Measurements from ENCODE around the gene SYNPR. TPM values are rescaled to one million over a fixed set of nuclear protein-coding genes. Genes with fewer than 3 reads are reported as not detected.

Gene SYNPR
- total RNA-seq, 2 donors from 2014 or later = not detected

DNA sequence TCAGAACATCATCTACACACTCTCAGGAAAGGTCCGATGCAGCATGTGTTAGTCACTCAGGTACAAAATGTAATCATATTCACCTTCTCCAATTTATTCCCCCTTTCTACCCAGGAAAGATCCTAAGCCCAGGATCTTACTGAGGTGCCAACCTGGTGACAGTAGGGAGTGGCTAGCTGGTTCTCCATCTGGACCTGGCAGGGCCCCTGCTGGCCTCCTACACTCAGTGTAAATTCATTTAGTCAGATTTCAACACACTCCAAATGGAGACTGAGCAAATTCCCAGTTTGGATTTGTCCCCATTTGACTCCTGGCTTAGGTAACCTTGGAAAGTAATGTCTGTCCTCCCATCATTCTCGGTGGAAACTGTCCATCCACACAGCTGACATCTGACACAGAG is 47.3 kb downstream of the SYNPR start:
- no peak overlapping the region for H3K4me3 Mint-ChIP-seq

DNA sequence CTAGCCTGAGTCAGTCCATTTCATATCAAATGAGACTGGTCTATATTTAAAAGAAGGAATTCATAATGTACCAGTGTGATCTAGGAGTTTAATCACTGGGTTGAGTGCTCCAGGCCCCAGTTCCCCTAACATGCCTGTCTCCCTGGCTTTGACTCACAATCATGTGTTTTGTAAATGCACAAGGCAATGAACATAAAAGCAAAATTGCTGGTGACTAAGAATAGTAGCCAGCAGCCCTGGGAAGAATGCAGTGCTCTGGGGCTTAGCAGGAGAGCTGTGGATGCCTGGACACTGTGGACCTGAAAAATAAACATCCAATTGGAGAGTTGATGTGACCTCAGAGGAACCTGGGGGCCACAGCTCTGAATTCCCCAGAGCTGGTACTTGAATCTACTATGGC is 50.3 kb downstream of the SYNPR start:
- H3K4me3 Mint-ChIP-seq = no peak overlapping the region
- peaks cover 15% of the 10 kb centered on the region for H3K27me3 Mint-ChIP-seq
- no peaks in the 10 kb centered on the region for H3K9me3 ChIP-seq (ENCODE audit: control insufficient read depth, low read length, poor library complexity, severe bottlenecking)
- DNase-seq (no peak), ATAC-seq (no peak)
- no peak overlapping the region for H3K27ac Mint-ChIP-seq
- no peaks in the 10 kb centered on the region for H3K4me1 Mint-ChIP-seq
- H3K36me3 Mint-ChIP-seq (ENCODE audit: low read depth) = no peaks in the 10 kb centered on the region

More for the DNA sequence above, 47.3 kb downstream of the SYNPR start:
- ATAC-seq = no peak
- H3K9me3 ChIP-seq (ENCODE audit: control insufficient read depth, low read length, poor library complexity, severe bottlenecking) = no peaks in the 10 kb centered on the region
- Mint-ChIP-seq H3K27me3 (no peaks in the 10 kb centered on the region), H3K27ac (no peak overlapping the region), H3K4me1 (no peaks in the 10 kb centered on the region), H3K36me3 (ENCODE audit: low read depth) (no peaks in the 10 kb centered on the region)
- DNase-seq = no peak

DNA sequence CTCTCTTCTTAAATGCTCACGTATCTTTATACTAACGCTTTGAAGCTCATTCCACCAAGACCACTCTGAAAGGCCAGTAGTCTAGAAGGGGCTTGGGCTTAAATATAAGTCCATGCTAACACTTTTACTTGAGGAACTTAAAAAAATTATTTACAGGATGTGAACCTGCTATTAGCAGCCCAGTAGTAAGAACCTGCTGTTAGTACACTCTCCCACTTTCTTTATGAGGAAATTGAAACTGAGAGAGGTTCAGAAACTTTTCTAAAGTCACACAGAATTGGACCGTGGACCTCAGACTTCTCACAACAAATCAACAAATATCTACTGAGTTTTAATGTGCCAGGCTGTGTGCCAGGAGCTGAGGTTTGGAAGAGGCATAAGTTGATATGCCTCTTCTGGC is 53.4 kb downstream of the SYNPR start:
- DNase-seq (no peak), ATAC-seq (no peak)
- no peaks in the 10 kb centered on the region for H3K36me3 Mint-ChIP-seq (ENCODE audit: low read depth)
- H3K9me3 ChIP-seq (ENCODE audit: control insufficient read depth, low read length, poor library complexity, severe bottlenecking) = no peaks in the 10 kb centered on the region
- H3K4me1 Mint-ChIP-seq = no peaks in the 10 kb centered on the region
- H3K4me3 Mint-ChIP-seq = no peak overlapping the region
- H3K27ac Mint-ChIP-seq = no peak overlapping the region
- H3K27me3 Mint-ChIP-seq = peaks cover 15% of the 10 kb centered on the region

DNA sequence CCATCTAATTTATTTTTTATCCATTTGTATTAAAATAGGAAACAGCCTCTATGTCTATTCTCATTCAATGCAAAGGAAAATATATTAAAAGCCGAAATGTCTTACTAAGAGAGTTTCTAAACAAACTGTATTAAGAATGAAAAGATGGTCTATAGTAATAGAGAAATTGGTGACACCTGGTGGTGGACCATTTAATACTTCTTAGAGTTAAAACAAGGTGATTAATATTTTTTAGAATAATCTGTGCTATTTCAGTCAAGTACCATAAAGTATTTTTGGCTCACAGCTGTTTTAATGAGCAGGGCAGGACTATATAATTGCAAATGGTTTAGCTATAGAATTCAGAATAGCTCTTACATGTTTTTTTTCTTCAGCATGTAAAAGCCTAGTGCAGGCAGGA is 55.7 kb downstream of the SYNPR start:
- H3K9me3 ChIP-seq (ENCODE audit: control insufficient read depth, low read length, poor library complexity, severe bottlenecking) = no peaks in the 10 kb centered on the region
- DNase-seq = no peak
- H3K4me3 Mint-ChIP-seq = no peak overlapping the region
- no peak for ATAC-seq
- no peaks in the 10 kb centered on the region for H3K36me3 Mint-ChIP-seq (ENCODE audit: low read depth)
- no peaks in the 10 kb centered on the region for H3K4me1 Mint-ChIP-seq
- H3K27ac Mint-ChIP-seq = no peak overlapping the region
- H3K27me3 Mint-ChIP-seq = peaks cover 15% of the 10 kb centered on the region

DNA sequence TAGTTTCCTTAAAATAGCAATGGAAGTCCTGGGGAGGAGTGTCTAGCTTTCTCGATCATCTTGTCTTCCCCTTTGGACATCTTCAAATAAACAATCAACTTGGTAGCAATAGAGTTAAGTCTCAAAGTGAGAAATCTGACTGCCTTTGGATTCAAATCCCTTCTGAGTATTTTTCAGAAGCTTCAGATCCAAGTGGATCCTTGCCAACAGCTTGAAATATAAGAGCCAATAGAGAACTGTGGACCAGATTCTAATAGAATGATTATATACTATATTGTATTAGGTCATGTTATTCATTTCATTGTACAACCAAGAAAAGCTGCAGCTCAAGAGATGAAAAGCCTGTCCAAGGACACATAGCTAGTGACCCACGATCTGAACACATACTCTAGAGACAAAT is 60.2 kb downstream of the SYNPR start:
- no peak overlapping the region for H3K4me3 Mint-ChIP-seq
- H3K27ac Mint-ChIP-seq = no peak overlapping the region
- DNase-seq (no peak), ATAC-seq (no peak)
- H3K4me1 Mint-ChIP-seq = no peaks in the 10 kb centered on the region
- peaks cover 5% of the 10 kb centered on the region for H3K27me3 Mint-ChIP-seq
- no peaks in the 10 kb centered on the region for H3K9me3 ChIP-seq (ENCODE audit: control insufficient read depth, low read length, poor library complexity, severe bottlenecking)
- H3K36me3 Mint-ChIP-seq (ENCODE audit: low read depth) = no peaks in the 10 kb centered on the region

DNA sequence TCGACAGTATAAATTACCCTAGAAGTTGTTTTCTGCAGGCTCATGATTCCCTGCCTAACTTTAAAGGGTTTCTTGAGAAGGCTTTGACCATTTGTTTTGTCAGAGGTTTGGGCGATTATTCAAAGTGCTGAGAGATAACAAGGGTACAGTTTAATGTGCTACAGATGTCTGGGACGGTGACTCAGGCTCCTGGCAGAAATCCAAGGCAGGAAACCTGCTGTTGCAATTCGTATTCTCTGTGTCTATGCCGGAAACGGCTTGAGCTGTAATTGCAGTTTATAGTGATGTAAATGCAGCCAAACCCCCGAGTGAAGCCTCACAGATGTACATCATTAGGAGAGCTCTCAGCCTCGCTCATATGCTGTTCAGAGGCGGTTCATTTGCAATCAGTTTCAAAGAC is 65.6 kb downstream of the SYNPR start:
- peak; percentile 69 for ATAC-seq
- peaks cover 16% of the 10 kb centered on the region for H3K27me3 Mint-ChIP-seq
- H3K36me3 Mint-ChIP-seq (ENCODE audit: low read depth) = no peaks in the 10 kb centered on the region
- H3K27ac Mint-ChIP-seq = no peak overlapping the region
- no peak overlapping the region for H3K4me3 Mint-ChIP-seq
- no peaks in the 10 kb centered on the region for H3K4me1 Mint-ChIP-seq
- no peaks in the 10 kb centered on the region for H3K9me3 ChIP-seq (ENCODE audit: control insufficient read depth, low read length, poor library complexity, severe bottlenecking)
- no peak for DNase-seq

DNA sequence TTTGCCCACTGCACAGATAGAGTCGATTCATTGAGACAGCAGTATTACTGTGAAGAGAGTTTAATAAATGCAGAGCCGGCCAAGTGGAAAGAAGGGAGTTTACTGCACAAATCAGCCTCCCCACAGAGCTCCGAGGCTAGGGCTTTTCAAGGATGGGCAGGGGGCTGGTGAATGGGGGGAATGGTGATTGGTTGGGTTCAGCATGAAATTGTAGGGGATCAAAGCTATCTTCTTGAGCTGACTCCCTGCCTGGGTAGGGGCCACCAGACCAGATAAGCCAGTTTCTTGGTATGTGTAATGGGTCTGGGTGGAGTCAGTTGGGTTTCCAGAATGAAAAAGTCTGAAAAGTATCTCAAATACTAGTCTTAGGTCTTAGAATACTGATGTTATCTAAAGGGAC is 66.6 kb downstream of the SYNPR start:
- DNase-seq (no peak), ATAC-seq (no peak)
- peaks cover 23% of the 10 kb centered on the region for H3K27me3 Mint-ChIP-seq
- no peaks in the 10 kb centered on the region for H3K36me3 Mint-ChIP-seq (ENCODE audit: low read depth)
- no peak overlapping the region for H3K27ac Mint-ChIP-seq
- H3K4me3 Mint-ChIP-seq = no peak overlapping the region
- no peaks in the 10 kb centered on the region for H3K4me1 Mint-ChIP-seq
- no peaks in the 10 kb centered on the region for H3K9me3 ChIP-seq (ENCODE audit: control insufficient read depth, low read length, poor library complexity, severe bottlenecking)

DNA sequence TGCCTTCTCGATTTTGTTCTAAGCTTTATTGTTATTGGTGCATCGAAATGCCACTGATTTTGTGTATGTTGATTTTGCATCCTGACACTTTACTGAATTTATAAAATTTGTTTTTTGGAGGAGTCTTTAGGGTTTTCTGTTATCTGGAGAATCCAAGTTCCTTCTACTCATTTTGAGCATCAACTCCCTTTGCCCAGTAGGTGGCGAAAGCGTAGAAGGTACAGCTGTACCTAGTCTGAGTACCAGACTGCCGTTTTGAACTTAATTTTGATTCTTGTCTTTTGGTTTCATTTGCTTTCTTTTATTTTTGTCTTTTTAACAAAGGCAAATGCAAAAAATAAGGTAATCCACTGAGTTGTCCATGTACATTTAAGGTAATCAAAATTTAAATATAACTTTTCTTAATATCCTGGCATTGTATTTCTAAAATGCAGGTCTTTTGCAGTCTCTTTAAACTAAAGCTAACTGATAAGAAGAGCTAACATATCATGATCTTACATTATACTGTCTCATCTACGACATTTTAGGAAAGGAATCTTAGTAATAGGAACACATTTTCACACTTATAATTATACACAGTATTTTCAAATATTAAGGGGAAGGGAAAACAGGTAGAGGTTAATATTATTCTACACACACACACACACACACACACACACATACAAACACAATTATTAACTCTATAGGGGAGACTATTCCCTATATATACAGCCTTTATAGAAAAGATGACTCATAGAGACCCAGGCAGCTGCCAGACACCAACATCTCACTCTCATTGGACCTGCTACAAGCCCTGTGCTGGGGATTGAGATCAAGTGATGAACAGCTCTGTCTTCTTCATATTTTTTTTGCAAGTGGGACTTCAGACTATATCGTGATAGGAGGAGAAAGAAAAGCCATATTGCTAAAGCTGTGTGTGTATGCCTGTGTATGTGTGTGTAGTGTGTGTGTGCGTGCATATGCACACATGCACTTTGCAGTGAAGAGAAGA is 71.8 kb downstream of the SYNPR start:
- H3K4me3 Mint-ChIP-seq = no peak overlapping the region
- DNase-seq (peak in 1 of 3 donors; percentile 5), ATAC-seq (peak; percentile 47)
- H3K9me3 ChIP-seq (ENCODE audit: control insufficient read depth, low read length, poor library complexity, severe bottlenecking) = no peaks in the 10 kb centered on the region
- no peak overlapping the region for H3K27ac Mint-ChIP-seq
- peaks cover 50% of the 10 kb centered on the region for H3K27me3 Mint-ChIP-seq
- no peaks in the 10 kb centered on the region for H3K36me3 Mint-ChIP-seq (ENCODE audit: low read depth)
- H3K4me1 Mint-ChIP-seq = peaks cover 2% of the 10 kb centered on the region

DNA sequence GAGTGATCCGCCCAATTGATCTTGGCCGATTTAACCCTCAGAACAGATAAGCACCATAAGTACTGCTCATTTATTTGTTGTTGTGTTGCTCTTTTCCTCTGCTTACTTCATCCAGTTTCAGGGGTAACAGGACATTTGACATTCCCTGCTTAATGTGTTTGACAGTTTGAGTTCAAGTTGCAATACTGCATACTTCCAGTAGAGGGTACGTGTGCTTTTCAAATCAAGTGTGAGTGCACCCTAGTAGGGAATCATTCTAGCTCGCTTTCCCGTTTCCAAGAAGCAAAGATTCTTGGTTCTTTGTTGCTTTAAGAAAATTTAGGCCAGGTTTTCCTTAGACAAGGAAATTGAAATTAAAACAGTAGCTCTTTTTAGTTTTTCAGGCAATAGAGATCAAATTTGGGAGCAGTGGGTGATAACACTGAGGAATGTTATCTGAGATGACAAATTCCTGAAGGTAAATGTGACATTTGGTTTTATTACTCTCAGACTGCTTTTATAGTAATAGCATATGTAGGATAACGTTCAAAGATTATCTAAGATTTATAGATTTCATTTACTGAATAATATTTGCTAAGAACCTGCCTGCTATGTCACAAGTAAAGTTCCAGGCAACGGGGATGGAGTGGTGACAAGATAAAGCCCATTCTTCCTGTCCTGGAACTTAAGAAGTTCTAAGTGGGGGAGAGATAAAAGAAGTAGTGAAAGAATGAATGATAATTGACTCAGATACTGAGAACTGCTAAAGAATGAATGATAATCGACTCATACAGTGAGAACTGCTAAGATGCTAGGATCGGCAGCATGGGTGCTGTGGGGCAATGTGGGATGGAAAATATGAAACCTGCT is 73.3 kb downstream of the SYNPR start:
- peaks cover 2% of the 10 kb centered on the region for H3K4me1 Mint-ChIP-seq
- H3K9me3 ChIP-seq (ENCODE audit: control insufficient read depth, low read length, poor library complexity, severe bottlenecking) = no peaks in the 10 kb centered on the region
- peaks cover 58% of the 10 kb centered on the region for H3K27me3 Mint-ChIP-seq
- H3K4me3 Mint-ChIP-seq = no peak overlapping the region
- ATAC-seq (no peak), DNase-seq (no peak)
- H3K27ac Mint-ChIP-seq = no peak overlapping the region
- H3K36me3 Mint-ChIP-seq (ENCODE audit: low read depth) = no peaks in the 10 kb centered on the region

DNA sequence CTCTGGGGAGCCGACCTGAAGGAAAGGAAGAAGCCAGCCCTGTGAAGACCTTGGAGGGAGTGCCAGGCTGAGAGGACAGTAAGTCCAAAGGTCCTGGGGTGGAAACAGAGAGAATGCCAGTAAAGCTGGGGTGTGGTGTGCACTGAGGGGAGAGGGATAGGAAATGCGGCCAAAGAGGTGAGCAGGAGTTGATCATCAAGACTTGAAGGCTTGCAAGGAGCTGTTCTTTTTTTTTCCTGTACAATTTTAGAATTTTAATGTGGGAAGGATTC is 73.8 kb downstream of the SYNPR start:
- no peaks in the 10 kb centered on the region for H3K9me3 ChIP-seq (ENCODE audit: control insufficient read depth, low read length, poor library complexity, severe bottlenecking)
- Mint-ChIP-seq H3K4me1 (peaks cover 2% of the 10 kb centered on the region), H3K4me3 (no peak overlapping the region), H3K27me3 (peaks cover 58% of the 10 kb centered on the region), H3K36me3 (ENCODE audit: low read depth) (no peaks in the 10 kb centered on the region), H3K27ac (no peak overlapping the region)
- DNase-seq = no peak
- no peak for ATAC-seq

DNA sequence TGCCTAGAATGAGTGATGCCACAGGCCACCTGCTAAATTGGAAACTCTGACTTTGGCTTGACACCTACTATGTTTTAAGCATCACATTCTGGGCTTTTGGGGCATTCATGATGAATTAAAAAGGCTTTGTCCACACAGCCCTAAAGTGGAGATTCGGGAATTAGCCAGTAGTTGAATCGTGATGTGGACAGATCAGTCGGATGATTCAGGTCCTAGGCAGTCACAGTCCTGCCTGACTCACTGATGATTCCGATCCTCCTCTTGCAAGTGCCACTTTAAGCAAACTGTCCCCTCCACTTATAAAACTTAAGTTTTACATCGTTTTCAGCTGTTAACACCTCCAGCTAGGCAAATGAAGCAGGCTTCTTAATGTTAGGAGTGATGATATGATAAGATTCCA is 75.3 kb downstream of the SYNPR start:
- ATAC-seq (no peak), DNase-seq (no peak)
- Mint-ChIP-seq H3K27ac (no peak overlapping the region), H3K27me3 (peaks cover 53% of the 10 kb centered on the region), H3K4me3 (no peak overlapping the region), H3K36me3 (ENCODE audit: low read depth) (peaks cover 3% of the 10 kb centered on the region), H3K4me1 (peaks cover 2% of the 10 kb centered on the region)
- no peaks in the 10 kb centered on the region for H3K9me3 ChIP-seq (ENCODE audit: control insufficient read depth, low read length, poor library complexity, severe bottlenecking)

DNA sequence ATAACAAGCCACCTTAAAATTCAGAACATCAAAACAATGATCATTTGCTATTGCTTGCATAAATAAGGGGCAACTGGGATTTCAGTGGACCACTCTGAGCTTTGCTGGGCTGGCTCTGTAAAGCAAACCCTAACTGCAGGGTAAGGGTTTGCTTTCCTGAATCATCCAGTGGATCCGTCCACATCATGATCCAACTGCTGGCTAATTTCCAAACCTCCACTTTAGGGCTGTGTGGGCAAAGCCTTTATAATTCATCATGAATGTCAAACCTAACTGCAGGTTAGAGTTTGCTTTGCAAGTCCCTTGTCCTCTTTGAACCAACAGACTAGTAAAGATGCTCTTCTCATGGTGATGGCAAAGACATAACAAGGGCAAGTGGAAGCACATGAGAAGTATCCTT is 76.1 kb downstream of the SYNPR start:
- ATAC-seq = no peak
- Mint-ChIP-seq H3K4me1 (peaks cover 2% of the 10 kb centered on the region), H3K36me3 (ENCODE audit: low read depth) (peaks cover 3% of the 10 kb centered on the region), H3K27me3 (peaks cover 47% of the 10 kb centered on the region), H3K27ac (no peak overlapping the region), H3K4me3 (no peak overlapping the region)
- no peak for DNase-seq
- no peaks in the 10 kb centered on the region for H3K9me3 ChIP-seq (ENCODE audit: control insufficient read depth, low read length, poor library complexity, severe bottlenecking)

DNA sequence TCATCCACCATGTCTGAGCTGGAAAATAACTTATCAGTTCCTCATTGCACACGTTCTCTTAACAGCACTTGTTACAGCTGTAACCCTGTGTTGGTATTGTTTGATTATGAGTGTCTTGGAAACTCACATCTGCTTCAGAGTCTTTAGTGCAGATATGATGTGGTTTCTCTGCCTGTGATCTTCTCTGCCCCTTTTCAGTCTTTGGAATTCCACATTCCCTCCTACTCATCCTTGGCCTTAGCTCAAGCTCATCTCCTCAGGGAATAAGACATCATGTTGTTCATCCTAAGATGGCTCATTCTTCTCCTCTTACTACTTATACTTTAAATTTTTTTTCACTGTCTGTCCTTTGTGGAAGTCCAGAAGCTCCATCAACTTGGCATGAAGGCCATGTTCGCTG is 77.7 kb downstream of the SYNPR start:
- no peak for ATAC-seq
- no peaks in the 10 kb centered on the region for H3K9me3 ChIP-seq (ENCODE audit: control insufficient read depth, low read length, poor library complexity, severe bottlenecking)
- H3K27me3 Mint-ChIP-seq = peaks cover 34% of the 10 kb centered on the region
- no peak overlapping the region for H3K4me3 Mint-ChIP-seq
- no peak for DNase-seq
- peaks cover 2% of the 10 kb centered on the region for H3K4me1 Mint-ChIP-seq
- peaks cover 3% of the 10 kb centered on the region for H3K36me3 Mint-ChIP-seq (ENCODE audit: low read depth)
- H3K27ac Mint-ChIP-seq = no peak overlapping the region
